ENCODE data around the gene IGFL4. TPM values are rescaled to one million over a fixed set of nuclear protein-coding genes. Genes with fewer than 3 reads are reported as not detected.

The IGFL4 gene
- total and polyA plus RNA-seq, 9 of the 15 experiments (the other 6 are each of a cell fraction or from before 2014, with no cell fraction given), result not detected

- TF ChIP-seq ETS1 (conservative IDR thresholded peaks at IDR 0.05; ENCODE audit: control insufficient read depth, low read depth, low read length), result no peak
- no peak for TF ChIP-seq KAT8 (IDR thresholded peaks at IDR 0.05; ENCODE audit: low read depth)
- 0 out of 2 replicates have a peak, but pooled peaks have one; percentile 21 for TF ChIP-seq RB1 (IDR thresholded peaks at IDR 0.05; ENCODE audit: low read depth)
- TF ChIP-seq HDAC3 (IDR thresholded peaks at IDR 0.05; ENCODE audit: borderline replicate concordance, partially characterized antibody), result no peak
- peak; percentile 13; the same call in 1 of the 2 replicates for TF ChIP-seq CREM (IDR thresholded peaks at IDR 0.05; ENCODE audit: low read depth)
- no peak for TF ChIP-seq SIN3B (IDR thresholded peaks at IDR 0.05; ENCODE audit: low read depth)
- no peak for TF ChIP-seq ZNF655 (CRISPR knock-in tag; IDR thresholded peaks at IDR 0.05)
- TF ChIP-seq ILF3 (IDR thresholded peaks at IDR 0.05; ENCODE audit: borderline replicate concordance), result no peak
- TF ChIP-seq CREB1 (IDR thresholded peaks at IDR 0.05), result no peak
- 0 out of 2 replicates have a peak, but pooled peaks have one; percentile 18 for TF ChIP-seq CREB1 (CRISPR knock-in tag; IDR thresholded peaks at IDR 0.05)
- TF ChIP-seq SRF (CRISPR knock-in tag; IDR thresholded peaks at IDR 0.05), result no peak
- TF ChIP-seq ZFP36 (IDR thresholded peaks at IDR 0.05; ENCODE audit: low read depth, low read length, partially characterized antibody), result peak; percentile 3
- TF ChIP-seq ZNF384 (IDR thresholded peaks at IDR 0.05; ENCODE audit: low read depth, low read length), result no peak
- no peak for TF ChIP-seq ZNF766 (CRISPR knock-in tag; conservative IDR thresholded peaks at IDR 0.05)
- TF ChIP-seq ERF (CRISPR knock-in tag; IDR thresholded peaks at IDR 0.05), result no peak
- no peak for TF ChIP-seq TEAD1 (CRISPR knock-in tag; IDR thresholded peaks at IDR 0.05)
- no peak for TF ChIP-seq MED1 (CRISPR knock-in tag; IDR thresholded peaks at IDR 0.05; ENCODE audit: borderline replicate concordance)
- no peak for TF ChIP-seq ZC3H11A (IDR thresholded peaks at IDR 0.05; ENCODE audit: low read depth, low read length)
- TF ChIP-seq U2AF2 (optimal IDR thresholded peaks at IDR 0.05; ENCODE audit: low read depth, low read length), result no peak
- peak; percentile 79 to 90 (median 82) for TF ChIP-seq CTCF (IDR thresholded peaks at IDR 0.05 in 2 of 3, conservative IDR thresholded peaks at IDR 0.05 in 1 of 3; ENCODE audit: insufficient read depth in 2 of 3, low read depth in 1 of 3, low read length in 3 of 3)
- TF ChIP-seq KDM2B (CRISPR knock-in tag; IDR thresholded peaks at IDR 0.05), result no peak
- TF ChIP-seq GABPB1 (CRISPR knock-in tag; IDR thresholded peaks at IDR 0.05), result peak; percentile 32; the same call in 1 of the 2 replicates
- 0 out of 2 replicates have a peak, but pooled peaks have one; percentile 25 for TF ChIP-seq JUND (IDR thresholded peaks at IDR 0.05; ENCODE audit: borderline replicate concordance, low read depth, low read length)
- no peak for TF ChIP-seq JUND (tag; IDR thresholded peaks at IDR 0.05; ENCODE audit: borderline replicate concordance, low read depth, low read length)
- no peak for TF ChIP-seq ZNF124 (CRISPR knock-in tag; IDR thresholded peaks at IDR 0.05)
Observed at GRCh38 chr19:46009530-46010510, 31.0 kb downstream of the IGFL4 start (continued).
